Neural cell (in vitro differentiated cells): ENCODE results near the gene DBNDD2.

ENCODE experiments used
- EZH2 ChIP-seq: fragments of 200-600, 300-800 bp; shearing (Covaris generic), sonication (generic); IDR thresholded peaks from 2 replicates; pipeline ENCODE4 v1.6.1; 2014; ENCODE audit warnings: antibody characterized with exemption, low read length, borderline replicate concordance, mild to moderate bottlenecking; ENCODE audit not compliant: insufficient read depth, poor library complexity, severe bottlenecking
- REST ChIP-seq: IDR thresholded peaks from 2 replicates; pipeline ENCODE4 v1.6.1; 2012; ENCODE audit warnings: borderline replicate concordance
- TF ChIP-seq, protein P1 (sequence below): fragments of 450-650 bp; IDR thresholded peaks from 2 replicates; pipeline ENCODE4 v1.5.1; 2014; ENCODE audit warnings: antibody characterized with exemption, mild to moderate bottlenecking, moderate library complexity; ENCODE audit not compliant: poor library complexity, severe bottlenecking

DNA sequence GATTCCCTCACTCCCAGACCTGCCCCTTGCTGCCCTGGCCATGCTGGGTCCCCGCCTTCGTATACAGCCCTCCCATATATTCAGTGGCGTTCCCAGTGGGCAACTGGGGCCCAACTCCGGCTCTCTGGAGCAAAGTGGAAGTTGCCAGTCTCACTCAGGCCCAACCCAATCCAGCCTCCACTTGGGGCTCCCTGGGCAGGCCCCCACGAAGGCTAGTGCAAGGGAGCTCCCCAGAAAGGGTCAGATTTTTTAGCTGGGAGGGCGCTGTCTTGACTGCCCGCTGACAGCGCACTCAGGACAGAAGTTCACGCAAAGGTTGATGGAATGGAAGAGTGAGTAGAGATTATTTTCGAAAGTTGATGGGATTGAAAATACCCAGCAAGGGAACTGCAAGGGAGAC is 35.8 kb upstream of the DBNDD2 start:
- TF ChIP-seq, protein P1, sequence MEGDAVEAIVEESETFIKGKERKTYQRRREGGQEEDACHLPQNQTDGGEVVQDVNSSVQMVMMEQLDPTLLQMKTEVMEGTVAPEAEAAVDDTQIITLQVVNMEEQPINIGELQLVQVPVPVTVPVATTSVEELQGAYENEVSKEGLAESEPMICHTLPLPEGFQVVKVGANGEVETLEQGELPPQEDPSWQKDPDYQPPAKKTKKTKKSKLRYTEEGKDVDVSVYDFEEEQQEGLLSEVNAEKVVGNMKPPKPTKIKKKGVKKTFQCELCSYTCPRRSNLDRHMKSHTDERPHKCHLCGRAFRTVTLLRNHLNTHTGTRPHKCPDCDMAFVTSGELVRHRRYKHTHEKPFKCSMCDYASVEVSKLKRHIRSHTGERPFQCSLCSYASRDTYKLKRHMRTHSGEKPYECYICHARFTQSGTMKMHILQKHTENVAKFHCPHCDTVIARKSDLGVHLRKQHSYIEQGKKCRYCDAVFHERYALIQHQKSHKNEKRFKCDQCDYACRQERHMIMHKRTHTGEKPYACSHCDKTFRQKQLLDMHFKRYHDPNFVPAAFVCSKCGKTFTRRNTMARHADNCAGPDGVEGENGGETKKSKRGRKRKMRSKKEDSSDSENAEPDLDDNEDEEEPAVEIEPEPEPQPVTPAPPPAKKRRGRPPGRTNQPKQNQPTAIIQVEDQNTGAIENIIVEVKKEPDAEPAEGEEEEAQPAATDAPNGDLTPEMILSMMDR = no peak
- no peak for TF ChIP-seq REST
- TF ChIP-seq EZH2 = no peak
